ENCODE results near the gene PTHLH. TPM values are rescaled to one million over a fixed set of nuclear protein-coding genes. Genes with fewer than 3 reads are reported as not detected.

Gene PTHLH
- polyA plus RNA-seq (2013, experiment 1 of 2; ENCODE audit: insufficient read length) = 0.25 TPM
- 0.64 TPM for polyA plus RNA-seq (2013, experiment 2 of 2; ENCODE audit: insufficient read length)

GRCh38 chr12:27972721-27973120 lies at the start of gene PTHLH:
Gene PTHLH (minus strand): TSS chr12:27972733. CDS start chr12:27969494, 3,239 bp downstream.
- no peak for DNase-seq

GRCh38 chr12:28021704-28022103 lies 49.2 kb upstream of the PTHLH start:
- no peak for DNase-seq

DNA sequence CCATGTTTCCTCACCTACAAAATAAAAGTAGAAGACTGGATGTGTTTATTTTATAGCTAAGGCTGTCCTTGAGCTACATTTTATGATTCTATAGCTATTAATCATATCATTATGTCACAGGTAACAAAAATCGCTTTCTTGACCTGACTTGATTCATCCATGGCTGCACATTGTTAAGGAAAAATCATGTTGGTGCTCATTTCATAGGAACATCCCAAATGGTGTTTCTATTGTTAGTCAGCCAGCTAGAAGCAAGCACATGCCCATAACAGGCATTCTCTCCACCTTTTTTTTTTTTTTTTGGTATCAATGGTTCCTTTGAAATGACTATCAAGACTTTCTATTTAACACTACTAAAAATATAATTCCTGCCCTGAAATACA lies 45.3 kb upstream of the PTHLH start:
- no peak for DNase-seq

DNA sequence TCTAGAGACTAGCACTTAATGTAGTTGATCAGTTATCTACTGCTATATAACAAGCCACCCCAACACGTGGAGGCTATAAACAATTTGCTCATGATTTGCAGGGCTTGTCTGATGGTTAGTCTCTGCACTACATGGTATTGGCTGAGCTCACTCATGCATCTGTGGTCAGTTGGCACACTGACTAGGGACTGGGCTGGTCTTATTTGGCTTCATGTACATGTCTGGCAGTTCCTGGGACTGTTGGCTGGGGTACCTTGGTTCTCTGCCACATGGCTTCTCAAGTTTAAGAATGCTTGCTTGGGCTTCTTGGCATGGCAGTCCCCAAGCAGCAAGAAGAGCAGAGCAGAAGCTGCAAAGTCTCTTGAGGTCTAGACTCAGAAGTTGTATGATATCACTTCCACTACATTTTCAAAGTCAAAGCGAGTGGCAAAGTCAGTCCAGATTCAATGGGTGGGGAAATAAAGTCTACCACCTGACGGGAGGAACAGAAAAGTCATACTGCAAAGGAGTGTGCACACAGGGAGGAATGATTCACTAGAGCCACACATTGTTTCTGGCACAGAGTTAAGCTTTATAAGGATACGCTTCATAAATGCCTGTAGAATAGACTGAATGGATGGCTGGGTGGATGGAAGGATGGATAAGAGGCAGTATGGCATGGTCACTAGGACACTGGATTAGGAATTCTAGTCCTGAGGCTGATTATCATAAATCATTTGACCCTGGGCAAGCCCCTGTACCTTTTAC lies 44.8 kb upstream of the PTHLH start:
- no peak for DNase-seq

DNA sequence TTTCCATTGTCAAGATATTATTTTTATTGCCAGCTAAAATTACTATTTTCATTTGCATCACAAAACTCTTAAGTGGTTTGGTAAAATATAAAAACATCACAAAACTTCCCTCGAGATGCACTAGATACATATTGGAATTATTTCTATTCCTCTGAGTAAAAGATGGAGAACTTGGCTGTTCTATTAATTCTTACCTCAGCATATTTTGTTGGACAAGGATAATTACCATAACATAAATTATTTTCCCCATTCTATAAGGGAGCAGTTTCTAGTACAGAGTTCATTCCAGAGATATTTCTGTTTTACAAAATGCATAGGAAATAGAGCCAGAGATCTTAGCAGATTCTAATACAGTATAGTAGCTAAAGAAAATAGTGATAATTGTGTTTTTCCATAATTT lies 42.6 kb upstream of the PTHLH start:
- no peak for DNase-seq

DNA sequence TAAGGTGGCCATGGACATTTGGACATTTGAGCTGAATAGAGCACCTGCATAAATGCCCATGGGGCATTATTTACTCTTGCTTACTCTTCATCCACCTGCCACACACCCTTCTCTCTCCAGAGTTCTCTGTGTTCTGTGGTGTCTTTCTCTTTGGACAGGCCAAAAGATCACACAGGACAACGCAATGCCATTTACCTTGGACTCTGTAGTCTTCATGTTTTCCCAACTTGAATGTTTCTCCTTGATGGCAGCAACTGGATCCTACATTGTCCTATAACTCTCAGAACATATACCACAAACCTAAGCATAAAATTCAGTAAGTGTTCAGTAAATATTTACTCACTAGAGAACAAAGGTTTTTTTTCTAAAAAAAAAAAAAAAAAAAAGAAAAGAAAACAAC lies 41.7 kb upstream of the PTHLH start:
- DNase-seq = no peak

DNA sequence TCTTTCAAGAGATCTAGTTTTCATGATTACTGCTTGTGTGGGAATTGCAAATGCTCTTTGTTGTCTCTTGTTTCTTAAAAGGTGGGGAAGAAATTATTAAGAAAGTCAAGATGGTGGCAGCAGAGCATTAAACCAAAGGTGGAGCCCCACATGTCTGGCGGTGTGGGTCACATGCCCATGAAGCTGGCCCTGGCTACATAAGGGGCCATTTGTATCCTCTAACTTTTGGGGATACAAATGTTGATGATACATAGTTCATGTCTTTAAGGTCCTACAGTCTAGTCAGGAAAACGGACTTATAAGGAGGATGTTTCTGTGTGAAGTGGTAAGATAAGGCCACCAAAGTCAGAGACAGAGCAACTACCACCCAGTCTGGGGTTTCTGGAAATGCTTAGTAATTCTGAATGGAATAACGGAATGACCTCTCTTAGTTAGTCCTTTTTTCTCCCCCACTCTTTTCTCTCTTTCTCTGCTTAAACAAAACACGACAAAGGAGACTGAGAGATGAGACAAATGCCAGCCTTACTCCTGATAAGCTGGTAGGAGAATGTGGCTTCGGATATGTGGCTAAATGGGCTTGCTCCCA lies 39.9 kb upstream of the PTHLH start:
- DNase-seq = no peak

GRCh38 chr12:28010036-28010435 lies 37.5 kb upstream of the PTHLH start:
- no peak for DNase-seq

- DNase-seq = no peak
Measured at GRCh38 chr12:27999970-28000369, 27.4 kb upstream of the PTHLH start.

DNA sequence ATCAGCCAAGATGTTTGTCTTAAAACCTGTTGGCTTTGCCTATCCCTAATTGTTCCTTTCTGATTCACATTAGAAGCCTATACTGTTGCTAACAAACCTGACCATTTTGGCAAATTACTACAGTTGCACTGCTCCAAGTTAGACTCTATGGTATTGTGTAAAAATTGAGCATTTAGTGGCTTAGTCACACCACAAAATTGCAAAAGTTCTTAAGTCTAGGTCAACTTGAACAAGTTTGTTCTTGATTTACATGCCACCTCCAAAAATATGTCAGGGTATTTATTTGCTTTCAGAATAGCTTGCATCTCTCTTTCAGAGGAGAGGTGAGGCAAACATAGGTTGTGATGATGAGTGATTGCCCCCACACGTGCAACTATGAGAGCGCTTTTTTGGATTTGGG lies 27.0 kb upstream of the PTHLH start:
- no peak for DNase-seq

DNA sequence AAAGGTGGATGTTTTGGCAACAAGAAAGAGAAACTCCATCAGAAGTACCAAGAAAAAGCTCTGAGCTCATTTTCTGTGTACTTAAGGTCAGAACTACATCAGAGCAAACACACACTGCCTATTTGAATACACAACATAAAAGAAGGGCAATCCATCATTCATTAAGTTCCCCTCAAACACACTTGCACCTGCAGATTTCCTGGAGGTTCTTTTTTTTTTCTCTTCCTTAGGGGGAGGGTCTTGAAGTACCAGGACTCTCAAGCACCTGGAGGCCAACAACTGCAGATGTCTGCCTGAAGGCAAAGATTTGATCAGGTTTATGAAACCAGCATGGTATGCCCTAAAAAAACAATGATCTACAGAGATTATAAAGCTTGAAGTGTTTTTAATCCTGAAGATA lies 26.1 kb upstream of the PTHLH start:
- DNase-seq = no peak

GRCh38 chr12:27998170-27998569 lies 25.6 kb upstream of the PTHLH start:
- DNase-seq = no peak

DNA sequence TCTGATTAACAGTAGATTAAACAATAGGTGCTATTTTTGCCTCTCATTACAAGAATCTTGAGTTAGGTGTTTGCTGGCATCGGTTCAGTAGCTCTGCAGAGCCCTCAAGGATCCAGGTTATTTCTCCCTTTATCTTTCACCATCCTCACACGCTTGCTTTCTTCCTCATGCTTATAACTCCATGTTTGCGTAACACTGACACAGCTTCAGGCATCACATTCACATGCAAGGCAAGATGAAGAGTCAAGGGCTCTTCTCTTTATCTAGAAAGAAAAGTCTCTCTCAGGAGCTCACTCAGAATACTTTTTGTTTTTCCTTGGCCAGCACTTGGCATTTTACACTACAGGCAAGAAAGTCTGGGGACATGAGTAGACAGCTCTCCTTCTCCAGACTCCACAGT lies 24.2 kb upstream of the PTHLH start:
- no peak for DNase-seq

DNA sequence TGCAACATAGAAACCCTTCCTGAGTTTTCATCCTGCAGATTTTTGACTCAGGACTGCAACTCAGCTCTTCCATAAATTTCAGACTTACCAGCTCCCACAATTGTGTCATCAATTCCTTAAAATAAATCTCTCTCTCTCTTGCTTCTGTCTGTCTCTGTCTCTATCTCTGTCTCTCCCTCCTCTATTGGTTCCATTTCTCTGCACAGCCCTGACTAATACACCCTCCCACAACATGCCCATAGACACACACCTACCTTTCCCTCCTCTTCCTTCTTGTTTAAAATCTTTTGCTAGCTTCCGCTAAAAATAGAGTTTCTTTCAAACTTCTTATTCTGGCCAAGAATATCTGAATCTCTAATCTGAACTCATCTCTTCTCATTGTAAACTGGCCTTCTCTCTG lies 22.9 kb upstream of the PTHLH start:
- no peak for DNase-seq

DNA sequence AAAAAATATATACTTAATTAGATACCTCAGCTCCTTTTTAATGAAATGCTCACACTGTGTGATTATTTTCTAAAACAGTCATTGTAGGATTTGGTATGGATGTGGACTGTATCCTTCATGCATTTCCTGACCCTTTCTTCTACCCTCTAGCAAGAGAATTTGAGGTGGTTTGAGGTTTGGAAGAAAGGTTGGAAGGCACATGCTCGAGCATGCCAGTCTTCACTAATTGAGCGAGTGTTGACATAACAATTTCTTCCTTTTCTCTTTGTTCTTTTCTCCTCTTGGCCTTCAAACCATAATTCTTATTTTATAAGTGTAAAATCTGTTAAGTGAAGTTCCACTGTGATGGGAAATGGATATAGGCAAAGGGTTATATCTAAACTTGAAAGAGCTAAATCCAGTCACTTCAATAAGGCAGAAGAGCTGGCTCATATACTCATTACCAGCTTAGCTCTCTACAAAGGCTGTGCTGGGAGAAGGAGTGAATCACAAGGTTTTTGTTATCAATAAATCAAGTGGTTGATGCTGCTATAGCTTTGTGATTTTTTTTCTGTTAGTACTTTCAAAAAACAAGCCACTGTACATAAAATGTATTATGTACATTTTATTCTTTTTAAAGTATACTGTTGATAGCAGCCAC lies 16.2 kb upstream of the PTHLH start:
- DNase-seq = no peak

DNA sequence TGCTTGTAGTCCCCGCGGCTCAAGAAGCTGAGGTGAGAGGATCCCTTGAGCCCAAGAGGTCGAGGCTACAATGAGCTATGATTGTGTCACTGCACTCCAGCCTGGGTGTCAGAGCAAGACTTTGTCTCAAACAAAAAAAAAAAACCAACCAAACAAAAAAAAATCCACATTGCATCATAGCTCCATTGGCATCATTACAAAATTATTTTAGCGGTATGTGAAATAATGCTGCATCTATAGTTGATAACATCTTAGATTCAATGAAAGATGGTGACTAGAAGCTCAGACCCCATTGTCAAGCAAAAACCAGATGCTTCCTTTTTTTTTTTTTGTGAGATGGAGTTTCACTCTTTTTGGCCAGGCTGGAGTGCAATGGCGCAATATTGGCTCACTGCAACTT lies 14.8 kb upstream of the PTHLH start:
- DNase-seq = no peak

DNA sequence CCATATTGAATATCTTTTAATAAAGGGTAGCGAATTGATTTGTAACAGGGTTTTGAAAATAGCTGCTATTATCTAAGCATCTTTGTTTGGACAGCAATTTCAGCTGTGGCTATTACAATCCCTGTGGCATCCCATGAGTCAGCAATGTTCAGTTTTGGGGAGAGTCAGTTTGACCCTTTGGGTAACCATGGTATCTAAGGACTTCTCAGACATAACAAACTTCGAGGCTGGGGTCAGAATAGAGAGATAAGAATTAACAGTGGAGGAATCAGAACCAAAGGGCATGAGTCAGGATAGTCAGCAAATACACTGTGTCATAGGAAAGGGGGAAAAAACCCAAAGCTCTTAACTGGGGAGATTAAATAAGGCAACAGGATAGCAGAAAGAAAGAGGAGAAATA lies 11.7 kb upstream of the PTHLH start:
- peak; percentile 64 for DNase-seq

- no peak for DNase-seq
Measured at GRCh38 chr12:27982951-27983350, 10.4 kb upstream of the PTHLH start.

DNA sequence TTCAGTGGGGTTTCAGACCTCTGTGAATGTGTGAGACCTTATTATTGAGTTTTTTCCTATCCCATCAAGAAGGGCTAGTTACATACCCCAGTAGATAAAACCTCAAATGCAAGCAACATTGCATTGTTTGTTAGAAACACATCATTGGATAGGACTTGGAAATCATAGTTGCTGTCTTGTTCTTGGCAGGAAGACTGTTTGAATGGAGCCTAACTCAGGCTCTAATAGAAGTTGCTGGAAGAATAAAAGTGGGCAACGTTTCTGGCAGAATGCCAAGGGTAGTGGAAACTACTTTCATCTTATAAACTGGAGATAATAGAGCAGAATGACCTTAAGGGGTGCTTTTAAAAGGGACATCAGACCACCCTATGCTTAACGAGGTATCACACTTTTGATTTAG lies 9.9 kb upstream of the PTHLH start:
- no peak for DNase-seq

- DNase-seq = peak; percentile 43
Measured at GRCh38 chr12:27981874-27982273, 9.3 kb upstream of the PTHLH start.

- DNase-seq = peak; percentile 37
Measured at GRCh38 chr12:27979145-27979544, 6.6 kb upstream of the PTHLH start.

- DNase-seq = peak; percentile 65
Measured at GRCh38 chr12:27975222-27976136, 2.9 kb upstream of the PTHLH start.

- DNase-seq = no peak
Measured at GRCh38 chr12:27974735-27975221, 2.2 kb upstream of the PTHLH start.

All from fibroblast of skin of scalp (primary cell).